GM12865 (cell line): ENCODE data around the gene FBXO39.

ENCODE experiments used
- DNase-seq: peaks from one replicate; pipeline ENCODE4 v3.0.0; 2010; ENCODE audit warnings: low read depth
- H3K4me3 ChIP-seq: 2 replicates; pipeline ENCODE4 v1.5.1; 2011; ENCODE audit warnings: mild to moderate bottlenecking, low read depth, low read length, control low read depth
- CTCF ChIP-seq: IDR thresholded peaks from 2 replicates; pipeline ENCODE4 v1.5.1; 2011; ENCODE audit warnings: low read length, control low read depth, low read depth, inconsistent platforms; ENCODE audit not compliant: insufficient read depth; ENCODE audit errors: missing control alignments

FBXO39 gene

GRCh38 chr17:6753006-6753445 lies 23.0 kb upstream of the FBXO39 start:
- DNase-seq, result peak; percentile 52
- no peak for TF ChIP-seq CTCF

GRCh38 chr17:6753546-6753945 lies 22.5 kb upstream of the FBXO39 start:
- no peak overlapping the region for H3K4me3 ChIP-seq
- no peak for DNase-seq
- TF ChIP-seq CTCF, result no peak

More at GRCh38 chr17:6753006-6753445, 23.0 kb upstream of the FBXO39 start:
- H3K4me3 ChIP-seq, result no peak overlapping the region

GRCh38 chr17:6755281-6755680 lies 20.7 kb upstream of the FBXO39 start:
- DNase-seq, result no peak
- TF ChIP-seq CTCF, result no peak
- H3K4me3 ChIP-seq, result peak overlapping the region; percentile 78

DNA sequence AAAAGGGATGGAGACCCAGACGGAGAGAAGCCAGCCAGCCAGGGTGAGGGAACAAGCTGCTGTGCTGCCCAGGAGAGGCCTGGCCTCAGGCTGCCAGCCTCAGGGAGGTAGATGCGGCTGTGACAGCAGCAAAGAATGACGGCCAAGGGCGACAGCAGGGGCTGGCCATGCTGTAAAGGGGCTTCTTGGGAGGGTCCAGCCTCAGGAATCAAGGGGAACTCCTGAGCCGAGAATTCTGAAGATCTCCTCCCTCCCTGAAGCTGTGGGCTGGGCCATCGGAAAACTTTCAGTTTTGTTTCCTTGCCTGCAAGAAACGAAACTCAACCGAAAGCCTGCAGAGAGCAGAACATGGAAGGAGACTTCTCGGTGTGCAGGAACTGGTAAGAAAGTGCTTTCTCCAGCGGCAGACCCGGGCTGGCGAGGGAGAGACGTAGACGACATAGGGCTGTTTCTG lies 20.3 kb upstream of the FBXO39 start, which contains the start of gene XAF1:
Gene XAF1 (plus strand): TSS at position 316 of the 454 bp plus-strand sequence. CDS start 33 bp downstream, at position 349.
- no peak for TF ChIP-seq CTCF
- H3K4me3 ChIP-seq, result peak within 1 kb of the TSS; percentile 78
- peak; percentile 81 for DNase-seq

DNA sequence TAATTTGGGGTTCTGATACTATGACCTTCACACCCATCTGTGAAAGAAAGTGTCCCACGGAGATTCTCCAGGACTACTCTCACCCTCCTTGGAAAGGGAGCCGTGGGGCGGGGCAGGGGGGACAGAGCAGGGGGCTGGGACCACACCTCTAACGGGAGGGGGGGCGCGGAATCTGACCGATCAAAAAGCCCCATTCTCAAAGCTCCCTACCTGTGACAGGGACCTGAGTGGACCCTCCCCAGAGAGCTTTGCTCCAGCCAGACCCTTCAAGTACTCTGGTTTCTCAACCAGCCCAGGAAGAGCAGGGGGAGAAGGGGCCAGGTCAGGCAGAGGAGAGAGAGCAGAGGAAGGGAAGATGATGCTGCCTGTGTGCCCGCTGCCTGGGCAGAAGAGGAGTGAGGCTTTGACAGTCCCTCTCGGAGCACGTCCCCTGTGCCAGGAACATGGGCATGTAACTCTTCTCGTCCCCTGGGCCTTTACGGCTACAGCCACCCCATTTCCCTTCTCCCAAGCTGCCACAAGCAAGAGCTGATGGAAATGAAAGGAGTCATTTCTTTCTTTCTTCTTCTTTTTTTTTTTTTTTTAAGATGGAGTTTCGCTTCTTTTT lies 19.5 kb upstream of the FBXO39 start:
- H3K4me3 ChIP-seq, result peak overlapping the region; percentile 78
- no peak for DNase-seq
- no peak for TF ChIP-seq CTCF

DNA sequence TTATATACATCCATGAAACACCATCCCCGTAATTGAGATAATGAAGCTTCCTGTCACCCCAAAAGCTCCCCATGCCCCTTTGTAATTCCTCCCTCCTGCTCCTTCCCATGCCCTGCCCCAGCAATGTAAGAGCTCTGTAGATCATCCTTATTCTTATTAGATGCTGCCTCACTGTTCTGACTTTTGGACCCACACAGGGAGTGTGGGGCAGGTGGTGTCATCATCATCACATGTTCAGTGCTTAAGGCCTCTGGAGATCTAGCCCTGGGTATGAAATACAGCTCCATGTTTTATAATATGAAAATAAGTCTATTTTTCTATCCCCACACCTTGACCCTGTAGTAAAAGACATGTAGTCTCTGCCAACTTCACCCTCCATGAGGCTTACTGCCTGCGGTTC lies 18.3 kb upstream of the FBXO39 start:
- no peak overlapping the region for H3K4me3 ChIP-seq
- no peak for TF ChIP-seq CTCF
- no peak for DNase-seq

GRCh38 chr17:6761779-6762178 lies 14.2 kb upstream of the FBXO39 start:
- H3K4me3 ChIP-seq, result no peak overlapping the region
- no peak for DNase-seq
- no peak for TF ChIP-seq CTCF
